Tibial nerve (tissue), 4 donors: ENCODE measurements around the gene PRR13. TPM values are rescaled to one million over a fixed set of nuclear protein-coding genes. Genes with fewer than 3 reads are reported as not detected.

Source experiments
- DNase-seq, 2 donors: peaks; one replicate each; pipeline ENCODE4 v3.0.0-alpha.2; 2019; ENCODE audit warnings: low spot score in 2 of 2
- H3K27ac ChIP-seq, 4 donors: fragments of 200-600 bp; sonication (generic) in 3 of 4; one replicate each; pipeline ENCODE4 v1.5.1; 2017 to 2019; ENCODE audit warnings: mild to moderate bottlenecking in 1 of 4
- H3K27me3 ChIP-seq, 2 donors: fragments of 200-600 bp; sonication (generic) in 1 of 2; one replicate each; pipeline versions ENCODE4 v1.5.1 to v1.6.0; 2017 to 2019
- H3K36me3 ChIP-seq, 3 donors: fragments of 200-600 bp; sonication (generic); one replicate each; pipeline ENCODE4 v1.5.1; 2018 to 2019
- H3K4me1 ChIP-seq, 4 donors: fragments of 200-600 bp; sonication (generic) in 3 of 4; one replicate each; pipeline ENCODE4 v1.5.1; 2017 to 2019
- H3K4me3 ChIP-seq, 4 donors: fragments of 200-600 bp; sonication (generic) in 3 of 4; one replicate each; pipeline ENCODE4 v1.5.1; 2017 to 2019; ENCODE audit warnings: mild to moderate bottlenecking in 1 of 4, moderate library complexity in 1 of 4
- H3K9me3 ChIP-seq, 4 donors: fragments of 200-600 bp; sonication (generic) in 3 of 4; one replicate each; pipeline ENCODE4 v1.5.1; 2017 to 2019
- EP300 ChIP-seq, 2 donors: sonication (generic); formaldehyde crosslinking; IDR thresholded peaks; one replicate each; pipeline ENCODE4 v1.6.1; 2017; ENCODE audit warnings: antibody characterized with exemption in 2 of 2, mild to moderate bottlenecking in 1 of 2
- POLR2A ChIP-seq, 2 donors: fragments of 450-650 bp; IDR thresholded peaks; one replicate each; pipeline ENCODE4 v1.6.1; 2017; ENCODE audit warnings: antibody characterized with exemption in 2 of 2, mild to moderate bottlenecking in 2 of 2, moderate library complexity in 2 of 2
- WGBS, 2 donors: methylation state at CpG; one replicate each; pipeline ENCODE4 v1.1.5; 2018; 5-methylcytosine and 5-hydroxymethylcytosine counted together
- total RNA-seq, 4 donors: library from RNA; depleted of rRNA; stranded (reverse); fragments of >200 nt; gene quantifications; one replicate each; pipeline ENCODE4 v1.1.0, GENCODE V29; 2016
- TF ChIP-seq, protein P1 (sequence below), 5 experiments: fragments of 200-600 bp in 3 of 5; fragments of 450-650 bp in 2 of 5; sonication (generic) in 3 of 5; IDR thresholded peaks; one replicate each; pipeline ENCODE4 v1.5.1; 2016 to 2019; ENCODE audit warnings: antibody characterized with exemption in 5 of 5, mild to moderate bottlenecking in 3 of 5, moderate library complexity in 2 of 5

The PRR13 gene
- total RNA-seq, 4 donors from 2014 or later: 54.6 to 125 (median 57.0) TPM

DNA sequence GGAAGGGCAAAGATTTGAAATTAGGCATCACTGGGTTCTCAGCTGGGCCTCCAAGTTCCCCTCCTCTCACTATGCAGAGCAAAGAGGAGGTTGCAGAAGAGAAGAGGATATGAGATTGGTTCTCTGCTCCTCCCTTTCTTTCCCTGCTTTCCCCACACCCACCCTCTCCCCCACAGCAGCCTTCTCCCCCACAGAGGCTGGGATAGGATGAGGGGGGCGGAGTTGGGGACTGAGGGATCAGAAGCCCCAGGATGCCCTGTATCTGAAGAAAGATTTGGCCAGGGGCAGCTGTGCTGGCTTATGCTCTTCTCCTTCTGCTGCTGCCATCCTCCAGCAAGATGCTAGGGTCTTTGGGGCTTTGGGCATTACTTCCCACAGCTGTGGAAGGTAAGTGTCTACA is 17.9 kb upstream of the PRR13 start, which contains the start of gene AMHR2:
Gene AMHR2 (plus strand): TSS at position 259 of the 400 bp plus-strand sequence. CDS start 80 bp downstream, at position 339.
- no peaks in the 10 kb centered on the region for H3K27me3 ChIP-seq
- DNase-seq: no peak

DNA sequence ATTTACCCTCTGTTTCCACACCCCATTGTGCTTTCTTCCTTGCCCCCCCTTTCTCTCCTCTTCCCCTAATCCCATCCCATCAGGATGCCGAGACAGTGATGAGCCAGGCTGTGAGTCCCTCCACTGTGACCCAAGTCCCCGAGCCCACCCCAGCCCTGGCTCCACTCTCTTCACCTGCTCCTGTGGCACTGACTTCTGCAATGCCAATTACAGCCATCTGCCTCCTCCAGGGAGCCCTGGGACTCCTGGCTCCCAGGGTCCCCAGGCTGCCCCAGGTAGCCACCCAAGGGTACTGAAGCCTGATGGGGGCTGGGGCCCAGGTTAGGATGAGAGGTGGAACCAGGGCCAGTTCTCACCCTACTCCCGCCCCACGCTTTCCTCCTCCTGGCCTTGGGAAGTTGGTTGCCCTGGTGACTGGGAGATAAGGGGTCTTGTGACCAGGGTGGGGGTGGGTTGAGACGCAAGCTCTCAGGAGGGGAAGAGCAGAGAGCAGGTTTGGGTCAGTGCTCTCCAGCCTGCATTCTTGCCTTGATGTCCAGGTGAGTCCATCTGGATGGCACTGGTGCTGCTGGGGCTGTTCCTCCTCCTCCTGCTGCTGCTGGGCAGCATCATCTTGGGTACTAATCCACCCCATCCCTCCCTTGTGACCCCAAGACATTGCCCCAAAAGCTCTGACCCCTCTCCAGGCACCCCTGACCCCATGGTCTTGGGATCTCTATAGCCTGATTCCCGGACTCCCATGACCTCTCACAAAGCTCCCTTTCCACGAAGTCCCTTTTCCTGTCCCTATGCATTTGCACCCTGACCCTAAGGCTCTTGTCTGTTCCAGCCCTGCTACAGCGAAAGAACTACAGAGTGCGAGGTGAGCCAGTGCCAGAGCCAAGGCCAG is 16.7 kb upstream of the PRR13 start:
- TF ChIP-seq, protein P1, sequence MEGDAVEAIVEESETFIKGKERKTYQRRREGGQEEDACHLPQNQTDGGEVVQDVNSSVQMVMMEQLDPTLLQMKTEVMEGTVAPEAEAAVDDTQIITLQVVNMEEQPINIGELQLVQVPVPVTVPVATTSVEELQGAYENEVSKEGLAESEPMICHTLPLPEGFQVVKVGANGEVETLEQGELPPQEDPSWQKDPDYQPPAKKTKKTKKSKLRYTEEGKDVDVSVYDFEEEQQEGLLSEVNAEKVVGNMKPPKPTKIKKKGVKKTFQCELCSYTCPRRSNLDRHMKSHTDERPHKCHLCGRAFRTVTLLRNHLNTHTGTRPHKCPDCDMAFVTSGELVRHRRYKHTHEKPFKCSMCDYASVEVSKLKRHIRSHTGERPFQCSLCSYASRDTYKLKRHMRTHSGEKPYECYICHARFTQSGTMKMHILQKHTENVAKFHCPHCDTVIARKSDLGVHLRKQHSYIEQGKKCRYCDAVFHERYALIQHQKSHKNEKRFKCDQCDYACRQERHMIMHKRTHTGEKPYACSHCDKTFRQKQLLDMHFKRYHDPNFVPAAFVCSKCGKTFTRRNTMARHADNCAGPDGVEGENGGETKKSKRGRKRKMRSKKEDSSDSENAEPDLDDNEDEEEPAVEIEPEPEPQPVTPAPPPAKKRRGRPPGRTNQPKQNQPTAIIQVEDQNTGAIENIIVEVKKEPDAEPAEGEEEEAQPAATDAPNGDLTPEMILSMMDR (IDR thresholded peaks at IDR 0.05): no peak
- TF ChIP-seq POLR2A (IDR thresholded peaks at IDR 0.05) (no peak), EP300 (IDR thresholded peaks at IDR 0.05) (no peak)
- Histone ChIP-seq H3K27me3 (no peaks in the 10 kb centered on the region), H3K27ac (no peak overlapping the region), H3K4me3 (no peak overlapping the region), H3K4me1 (peaks cover 0 to 10% (median 4%) of the 10 kb centered on the region in 4 donors), H3K36me3 (no peaks in the 10 kb centered on the region), H3K9me3 (no peaks in the 10 kb centered on the region)
- no peak for DNase-seq
- 70 to 75% methylated on average over 9 of the region's 9 CpGs for WGBS, 2 donors

More for the DNA sequence above, 17.9 kb upstream of the PRR13 start, which contains the start of gene AMHR2:
- Histone ChIP-seq H3K4me3 (no peak within 1 kb of the TSS), H3K36me3 (no peaks in the 10 kb centered on the region), H3K27ac (no peak within 1 kb of the TSS), H3K9me3 (no peaks in the 10 kb centered on the region), H3K4me1 (peaks cover 0 to 13% (median 4%) of the 10 kb centered on the region in 4 donors)
- WGBS, 2 donors: 100% methylated on average over 1 of the region's 1 CpG
- TF ChIP-seq, protein P1 (IDR thresholded peaks at IDR 0.05): no peak
- TF ChIP-seq EP300 (IDR thresholded peaks at IDR 0.05) (no peak), POLR2A (IDR thresholded peaks at IDR 0.05) (no peak)

DNA sequence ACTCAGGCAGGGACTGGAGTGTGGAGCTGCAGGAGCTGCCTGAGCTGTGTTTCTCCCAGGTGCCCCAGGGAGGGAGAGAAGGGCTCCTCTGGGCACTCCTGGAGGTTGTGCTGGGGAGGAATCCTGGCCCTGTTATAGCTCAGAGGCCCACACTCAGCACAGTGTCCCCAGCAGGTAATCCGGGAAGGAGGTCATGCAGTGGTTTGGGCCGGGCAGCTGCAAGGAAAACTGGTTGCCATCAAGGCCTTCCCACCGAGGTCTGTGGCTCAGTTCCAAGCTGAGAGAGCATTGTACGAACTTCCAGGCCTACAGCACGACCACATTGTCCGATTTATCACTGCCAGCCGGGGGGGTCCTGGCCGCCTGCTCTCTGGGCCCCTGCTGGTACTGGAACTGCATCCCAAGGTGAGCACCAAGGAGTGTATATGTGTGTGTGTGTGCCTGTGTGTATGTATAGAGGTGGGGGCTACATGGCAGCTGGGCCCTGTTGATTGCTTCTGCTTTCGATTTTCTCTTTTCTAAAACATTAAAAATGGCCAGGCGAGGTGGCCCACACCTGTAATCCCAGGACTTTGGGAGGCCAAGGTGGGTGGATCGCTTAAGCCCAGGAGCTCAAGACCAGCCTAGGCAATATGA is 15.9 kb upstream of the PRR13 start:
- H3K4me3 ChIP-seq: no peak overlapping the region

DNA sequence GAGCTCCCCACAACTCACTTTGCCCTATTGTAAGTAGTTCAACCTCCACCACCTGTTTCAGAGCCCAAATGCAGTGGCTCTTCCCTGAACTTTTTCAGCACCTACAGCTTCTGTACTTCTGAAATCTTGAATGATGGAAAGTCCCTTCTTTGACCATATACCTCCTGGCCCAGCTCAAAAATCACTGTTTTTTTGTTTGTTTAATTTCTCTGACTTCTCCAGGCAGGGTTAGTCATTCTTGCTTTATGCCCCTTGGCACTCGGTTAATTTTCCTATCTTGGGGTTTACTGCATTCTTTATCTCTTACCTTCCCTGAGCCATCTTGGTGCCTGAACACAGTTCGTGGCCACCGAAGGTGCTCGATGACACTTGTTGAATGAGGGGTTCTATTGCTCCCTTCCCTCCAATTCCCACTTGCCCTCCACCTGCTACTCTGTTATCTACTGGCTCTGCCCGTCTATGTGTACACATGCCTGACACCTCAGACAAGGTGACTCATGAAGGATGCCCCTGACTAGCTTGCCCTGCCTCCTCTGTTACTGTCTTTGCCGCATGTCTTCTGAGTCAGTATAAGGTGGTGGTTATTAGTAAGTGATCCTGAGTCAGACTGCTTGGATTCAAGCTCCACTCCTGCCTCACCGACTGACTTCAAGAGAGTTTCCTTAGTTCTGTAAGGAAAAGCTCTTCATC is 13.5 kb upstream of the PRR13 start:
- H3K27me3 ChIP-seq: no peaks in the 10 kb centered on the region
- DNase-seq: no peak
- H3K4me3 ChIP-seq: no peak overlapping the region
- H3K4me1 ChIP-seq: no peaks in the 10 kb centered on the region
- H3K27ac ChIP-seq: no peak overlapping the region
- no peaks in the 10 kb centered on the region for H3K36me3 ChIP-seq
- no peaks in the 10 kb centered on the region for H3K9me3 ChIP-seq
- WGBS, 2 donors: 89 to 93% methylated on average over 7 of the region's 7 CpGs
- TF ChIP-seq EP300 (IDR thresholded peaks at IDR 0.05): no peak
- no peak for TF ChIP-seq POLR2A (IDR thresholded peaks at IDR 0.05)
- TF ChIP-seq, protein P1 (IDR thresholded peaks at IDR 0.05): no peak

More for the DNA sequence above, 15.9 kb upstream of the PRR13 start:
- Histone ChIP-seq H3K27ac (no peak overlapping the region), H3K27me3 (no peaks in the 10 kb centered on the region), H3K9me3 (no peaks in the 10 kb centered on the region), H3K4me1 (peaks cover 0 to 10% (median 4%) of the 10 kb centered on the region in 4 donors), H3K36me3 (no peaks in the 10 kb centered on the region)
- TF ChIP-seq POLR2A (IDR thresholded peaks at IDR 0.05) (no peak), EP300 (IDR thresholded peaks at IDR 0.05) (no peak)
- TF ChIP-seq, protein P1 (IDR thresholded peaks at IDR 0.05): no peak
- WGBS, 2 donors: 66 to 76% methylated on average over 9 to 11 of the region's 11 CpGs
- no peak for DNase-seq
